Measurements from ENCODE around the gene KCNQ1. TPM values are rescaled to one million over a fixed set of nuclear protein-coding genes. Genes with fewer than 3 reads are reported as not detected.

KCNQ1 gene
- total and polyA plus RNA-seq, 2 experiments from 2014 or later: 0.45 to 0.87 TPM

- Histone ChIP-seq H3K79me2 (replicated peaks; ENCODE audit: insufficient read depth) (peaks cover 31% of the 10 kb centered on the region), H3F3A (replicated peaks; ENCODE audit: low read depth) (no peaks in the 10 kb centered on the region), H4K20me1 (replicated peaks; ENCODE audit: insufficient read depth) (peaks cover 3% of the 10 kb centered on the region; the same call in 1 of the 2 replicates), H3K36me3 (ENCODE audit: insufficient read depth) (no peaks in the 10 kb centered on the region), H3K4me2 (peak overlapping the region; percentile 71), H3K27ac (ENCODE audit: low read depth) (no peak overlapping the region), H3K27me3 (ENCODE audit: insufficient read depth) (peaks cover 42% of the 10 kb centered on the region), H3K4me3 (no peak overlapping the region), H3K9me2 (ENCODE audit: insufficient read depth) (no peaks in the 10 kb centered on the region), H2AFZ (peak overlapping the region; percentile 84; the same call in 1 of the 2 replicates), H3K4me1 (ENCODE audit: insufficient read depth) (peaks cover 24% of the 10 kb centered on the region)
- Mint-ChIP-seq H3K4me3 (peak overlapping the region; percentile 59; the same call in 1 of the 3 replicates), H3K27me3 (ENCODE audit: insufficient read depth, low read depth, poor library complexity) (peaks cover 54% of the 10 kb centered on the region), H3K27ac (no peak overlapping the region), H3K4me1 (peaks cover 45% of the 10 kb centered on the region), H3K36me3 (ENCODE audit: low read depth) (peaks cover 37% of the 10 kb centered on the region), H3K9me3 (peaks cover 27% of the 10 kb centered on the region)
- no peak for ATAC-seq
- no peak for DNase-seq (ENCODE audit: low spot score)
- TF ChIP-seq ETS1 (IDR thresholded peaks at IDR 0.05): no peak
- TF ChIP-seq REST (IDR thresholded peaks at IDR 0.05; ENCODE audit: unreplicated experiment): no peak
- TF ChIP-seq ZNF114 (CRISPR knock-in tag; IDR thresholded peaks at IDR 0.05): no peak
- no peak for TF ChIP-seq CTCF (conservative IDR thresholded peaks at IDR 0.05; ENCODE audit: low read depth in 2 of 2)
- no peak for TF ChIP-seq JUNB (IDR thresholded peaks at IDR 0.05; ENCODE audit: unreplicated experiment)
- TF ChIP-seq STAT1 (IDR thresholded peaks at IDR 0.05; ENCODE audit: unreplicated experiment): no peak
- TF ChIP-seq EZH2phosphoT487 (IDR thresholded peaks at IDR 0.05; ENCODE audit: unreplicated experiment): no peak
- no peak for TF ChIP-seq POLR2AphosphoS5 (IDR thresholded peaks at IDR 0.05; ENCODE audit: low read depth)
- no peak for TF ChIP-seq CREB1 (CRISPR knock-in tag; IDR thresholded peaks at IDR 0.05; ENCODE audit: low read depth)
- TF ChIP-seq, protein P1, sequence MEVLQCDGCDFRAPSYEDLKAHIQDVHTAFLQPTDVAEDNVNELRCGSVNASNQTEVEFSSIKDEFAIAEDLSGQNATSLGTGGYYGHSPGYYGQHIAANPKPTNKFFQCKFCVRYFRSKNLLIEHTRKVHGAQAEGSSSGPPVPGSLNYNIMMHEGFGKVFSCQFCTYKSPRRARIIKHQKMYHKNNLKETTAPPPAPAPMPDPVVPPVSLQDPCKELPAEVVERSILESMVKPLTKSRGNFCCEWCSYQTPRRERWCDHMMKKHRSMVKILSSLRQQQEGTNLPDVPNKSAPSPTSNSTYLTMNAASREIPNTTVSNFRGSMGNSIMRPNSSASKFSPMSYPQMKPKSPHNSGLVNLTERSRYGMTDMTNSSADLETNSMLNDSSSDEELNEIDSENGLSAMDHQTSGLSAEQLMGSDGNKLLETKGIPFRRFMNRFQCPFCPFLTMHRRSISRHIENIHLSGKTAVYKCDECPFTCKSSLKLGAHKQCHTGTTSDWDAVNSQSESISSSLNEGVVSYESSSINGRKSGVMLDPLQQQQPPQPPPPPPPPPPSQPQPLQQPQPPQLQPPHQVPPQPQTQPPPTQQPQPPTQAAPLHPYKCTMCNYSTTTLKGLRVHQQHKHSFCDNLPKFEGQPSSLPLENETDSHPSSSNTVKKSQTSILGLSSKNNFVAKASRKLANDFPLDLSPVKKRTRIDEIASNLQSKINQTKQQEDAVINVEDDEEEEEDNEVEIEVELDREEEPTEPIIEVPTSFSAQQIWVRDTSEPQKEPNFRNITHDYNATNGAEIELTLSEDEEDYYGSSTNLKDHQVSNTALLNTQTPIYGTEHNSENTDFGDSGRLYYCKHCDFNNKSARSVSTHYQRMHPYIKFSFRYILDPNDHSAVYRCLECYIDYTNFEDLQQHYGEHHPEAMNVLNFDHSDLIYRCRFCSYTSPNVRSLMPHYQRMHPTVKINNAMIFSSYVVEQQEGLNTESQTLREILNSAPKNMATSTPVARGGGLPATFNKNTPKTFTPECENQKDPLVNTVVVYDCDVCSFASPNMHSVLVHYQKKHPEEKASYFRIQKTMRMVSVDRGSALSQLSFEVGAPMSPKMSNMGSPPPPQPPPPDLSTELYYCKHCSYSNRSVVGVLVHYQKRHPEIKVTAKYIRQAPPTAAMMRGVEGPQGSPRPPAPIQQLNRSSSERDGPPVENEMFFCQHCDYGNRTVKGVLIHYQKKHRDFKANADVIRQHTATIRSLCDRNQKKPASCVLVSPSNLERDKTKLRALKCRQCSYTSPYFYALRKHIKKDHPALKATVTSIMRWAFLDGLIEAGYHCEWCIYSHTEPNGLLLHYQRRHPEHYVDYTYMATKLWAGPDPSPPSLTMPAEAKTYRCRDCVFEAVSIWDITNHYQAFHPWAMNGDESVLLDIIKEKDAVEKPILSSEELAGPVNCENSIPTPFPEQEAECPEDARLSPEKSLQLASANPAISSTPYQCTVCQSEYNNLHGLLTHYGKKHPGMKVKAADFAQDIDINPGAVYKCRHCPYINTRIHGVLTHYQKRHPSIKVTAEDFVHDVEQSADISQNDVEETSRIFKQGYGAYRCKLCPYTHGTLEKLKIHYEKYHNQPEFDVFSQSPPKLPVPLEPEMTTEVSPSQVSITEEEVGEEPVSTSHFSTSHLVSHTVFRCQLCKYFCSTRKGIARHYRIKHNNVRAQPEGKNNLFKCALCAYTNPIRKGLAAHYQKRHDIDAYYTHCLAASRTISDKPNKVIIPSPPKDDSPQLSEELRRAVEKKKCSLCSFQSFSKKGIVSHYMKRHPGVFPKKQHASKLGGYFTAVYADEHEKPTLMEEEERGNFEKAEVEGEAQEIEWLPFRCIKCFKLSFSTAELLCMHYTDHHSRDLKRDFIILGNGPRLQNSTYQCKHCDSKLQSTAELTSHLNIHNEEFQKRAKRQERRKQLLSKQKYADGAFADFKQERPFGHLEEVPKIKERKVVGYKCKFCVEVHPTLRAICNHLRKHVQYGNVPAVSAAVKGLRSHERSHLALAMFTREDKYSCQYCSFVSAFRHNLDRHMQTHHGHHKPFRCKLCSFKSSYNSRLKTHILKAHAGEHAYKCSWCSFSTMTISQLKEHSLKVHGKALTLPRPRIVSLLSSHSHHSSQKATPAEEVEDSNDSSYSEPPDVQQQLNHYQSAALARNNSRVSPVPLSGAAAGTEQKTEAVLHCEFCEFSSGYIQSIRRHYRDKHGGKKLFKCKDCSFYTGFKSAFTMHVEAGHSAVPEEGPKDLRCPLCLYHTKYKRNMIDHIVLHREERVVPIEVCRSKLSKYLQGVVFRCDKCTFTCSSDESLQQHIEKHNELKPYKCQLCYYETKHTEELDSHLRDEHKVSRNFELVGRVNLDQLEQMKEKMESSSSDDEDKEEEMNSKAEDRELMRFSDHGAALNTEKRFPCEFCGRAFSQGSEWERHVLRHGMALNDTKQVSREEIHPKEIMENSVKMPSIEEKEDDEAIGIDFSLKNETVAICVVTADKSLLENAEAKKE (CRISPR knock-in tag; IDR thresholded peaks at IDR 0.05): no peak
- TF ChIP-seq ZNF331 (CRISPR knock-in tag; IDR thresholded peaks at IDR 0.05; ENCODE audit: low read depth): no peak
- no peak for TF ChIP-seq NANOG (IDR thresholded peaks at IDR 0.05; ENCODE audit: borderline replicate concordance)
- TF ChIP-seq EZH2 (IDR thresholded peaks at IDR 0.05; ENCODE audit: low read depth, unreplicated experiment): no peak
These were observed 256.4 kb downstream of the KCNQ1 start for GRCh38 chr11:2701230-2701629.

All from GM23338 (cell line).